ENCODE measurements around the gene GIMAP1.

The GIMAP1 gene

GRCh38 chr7:150742286-150742968, 26.0 kb downstream of the GIMAP1 start:
- ChIA-PET CTCF (interaction anchor here (0.6 to 1.4 kb wide), 2 partner anchors 9 to 294 kb away, joined by 3 to 4 read pairs; no protein-coding TSS in a partner anchor), POLR2A (no interaction called here)
- DNase-seq (ENCODE audit: extremely low spot score), result no peak
- TF ChIP-seq SP1 (IDR thresholded peaks at IDR 0.05) (no peak), ZNF384 (IDR thresholded peaks at IDR 0.05) (no peak), FOXA1 (IDR thresholded peaks at IDR 0.05) (no peak), CTBP1 (IDR thresholded peaks at IDR 0.05; ENCODE audit: borderline replicate concordance) (no peak), FOXM1 (IDR thresholded peaks at IDR 0.05; ENCODE audit: borderline replicate concordance) (no peak), PKNOX1 (IDR thresholded peaks at IDR 0.05) (no peak), SUZ12 (IDR thresholded peaks at IDR 0.05) (no peak), FOXK2 (IDR thresholded peaks at IDR 0.05) (no peak), NFRKB (IDR thresholded peaks at IDR 0.05) (no peak), HDGF (IDR thresholded peaks at IDR 0.05; ENCODE audit: borderline replicate concordance) (no peak), ARNT (IDR thresholded peaks at IDR 0.05) (no peak), L3MBTL2 (conservative IDR thresholded peaks at IDR 0.05) (no peak), ELF4 (IDR thresholded peaks at IDR 0.05) (no peak), BHLHE40 (IDR thresholded peaks at IDR 0.05; ENCODE audit: borderline replicate concordance) (no peak), LEF1 (IDR thresholded peaks at IDR 0.05; ENCODE audit: borderline replicate concordance) (no peak), TARDBP (IDR thresholded peaks at IDR 0.05) (no peak)

DNA sequence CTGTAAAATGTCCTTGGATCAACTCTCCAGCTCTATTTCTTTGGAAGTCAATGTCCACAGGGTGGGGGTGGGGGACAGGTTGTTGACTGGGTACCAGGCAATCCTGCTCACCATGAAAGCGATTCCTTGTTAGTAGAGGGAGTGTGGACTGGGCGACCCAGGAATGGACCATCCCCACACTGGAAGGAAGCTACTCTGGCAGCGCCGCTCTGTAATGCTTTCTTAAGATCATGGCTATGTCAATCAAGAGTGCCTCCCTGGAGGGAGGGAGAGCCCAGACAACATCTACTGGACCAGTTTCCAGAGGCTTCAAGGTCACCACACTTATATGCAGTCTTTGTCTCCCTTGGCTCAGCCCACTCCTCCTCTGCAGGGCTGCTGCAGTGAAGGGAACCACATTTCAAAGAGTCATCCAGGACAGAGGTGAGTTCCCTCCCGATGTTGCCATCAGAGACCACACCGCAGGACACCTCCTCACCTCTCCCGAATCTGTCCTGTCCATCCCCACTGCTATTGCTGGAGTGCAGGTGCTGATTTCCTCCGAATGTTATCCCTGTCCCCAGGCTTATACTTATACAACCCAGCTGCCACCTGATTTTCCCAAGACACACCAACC, 27.7 kb downstream of the GIMAP1 start:
- ChIA-PET CTCF (interaction anchor here (0.6 to 1.4 kb wide), 2 partner anchors 184 to 295 kb away, joined by 3 to 4 read pairs; no protein-coding TSS in a partner anchor), POLR2A (no interaction called here)
- TF ChIP-seq SP1 (IDR thresholded peaks at IDR 0.05) (no peak), SUZ12 (IDR thresholded peaks at IDR 0.05) (no peak), ZNF384 (IDR thresholded peaks at IDR 0.05) (no peak), FOXK2 (IDR thresholded peaks at IDR 0.05) (no peak), NFRKB (IDR thresholded peaks at IDR 0.05) (no peak), CTBP1 (IDR thresholded peaks at IDR 0.05; ENCODE audit: borderline replicate concordance) (no peak), TARDBP (IDR thresholded peaks at IDR 0.05) (no peak), PKNOX1 (IDR thresholded peaks at IDR 0.05) (no peak), ELF4 (IDR thresholded peaks at IDR 0.05) (no peak), FOXA1 (IDR thresholded peaks at IDR 0.05) (no peak), L3MBTL2 (conservative IDR thresholded peaks at IDR 0.05) (no peak), BHLHE40 (IDR thresholded peaks at IDR 0.05; ENCODE audit: borderline replicate concordance) (no peak), HDGF (IDR thresholded peaks at IDR 0.05; ENCODE audit: borderline replicate concordance) (no peak), FOXM1 (IDR thresholded peaks at IDR 0.05; ENCODE audit: borderline replicate concordance) (no peak), ARNT (IDR thresholded peaks at IDR 0.05) (no peak), LEF1 (IDR thresholded peaks at IDR 0.05; ENCODE audit: borderline replicate concordance) (no peak)
- DNase-seq (ENCODE audit: extremely low spot score), result no peak

- DNase-seq (ENCODE audit: extremely low spot score), result no peak
- ChIA-PET POLR2A (no interaction called here), CTCF (interaction anchor here (0.6 kb wide), 1 partner anchor 11 kb away, joined by 3 read pairs; no protein-coding TSS in a partner anchor)
- TF ChIP-seq HDGF (IDR thresholded peaks at IDR 0.05; ENCODE audit: borderline replicate concordance) (no peak), PKNOX1 (IDR thresholded peaks at IDR 0.05) (no peak), ZNF384 (IDR thresholded peaks at IDR 0.05) (no peak), FOXK2 (IDR thresholded peaks at IDR 0.05) (no peak), BHLHE40 (IDR thresholded peaks at IDR 0.05; ENCODE audit: borderline replicate concordance) (no peak), TARDBP (IDR thresholded peaks at IDR 0.05) (no peak), LEF1 (IDR thresholded peaks at IDR 0.05; ENCODE audit: borderline replicate concordance) (no peak), FOXA1 (IDR thresholded peaks at IDR 0.05) (no peak), FOXM1 (IDR thresholded peaks at IDR 0.05; ENCODE audit: borderline replicate concordance) (no peak), SP1 (IDR thresholded peaks at IDR 0.05) (no peak), L3MBTL2 (conservative IDR thresholded peaks at IDR 0.05) (no peak), NFRKB (IDR thresholded peaks at IDR 0.05) (no peak)
Measured at GRCh38 chr7:150745086-150745485, 28.7 kb downstream of the GIMAP1 start.

- CTCF ChIA-PET, result no interaction called here
- TF ChIP-seq TARDBP (IDR thresholded peaks at IDR 0.05) (no peak), ELF4 (IDR thresholded peaks at IDR 0.05) (no peak), SUZ12 (IDR thresholded peaks at IDR 0.05) (no peak), CTBP1 (IDR thresholded peaks at IDR 0.05; ENCODE audit: borderline replicate concordance) (no peak), PKNOX1 (IDR thresholded peaks at IDR 0.05) (no peak), NFRKB (IDR thresholded peaks at IDR 0.05) (no peak), ARNT (IDR thresholded peaks at IDR 0.05) (no peak), LEF1 (IDR thresholded peaks at IDR 0.05; ENCODE audit: borderline replicate concordance) (no peak), ZNF384 (IDR thresholded peaks at IDR 0.05) (no peak), FOXA1 (IDR thresholded peaks at IDR 0.05) (no peak), BHLHE40 (IDR thresholded peaks at IDR 0.05; ENCODE audit: borderline replicate concordance) (no peak), HDGF (IDR thresholded peaks at IDR 0.05; ENCODE audit: borderline replicate concordance) (no peak), FOXM1 (IDR thresholded peaks at IDR 0.05; ENCODE audit: borderline replicate concordance) (no peak), FOXK2 (IDR thresholded peaks at IDR 0.05) (no peak)
- DNase-seq (ENCODE audit: extremely low spot score), result no peak
- POLR2A ChIA-PET, result no interaction called here
Measured at GRCh38 chr7:150745876-150746275, 29.5 kb downstream of the GIMAP1 start.

DNA sequence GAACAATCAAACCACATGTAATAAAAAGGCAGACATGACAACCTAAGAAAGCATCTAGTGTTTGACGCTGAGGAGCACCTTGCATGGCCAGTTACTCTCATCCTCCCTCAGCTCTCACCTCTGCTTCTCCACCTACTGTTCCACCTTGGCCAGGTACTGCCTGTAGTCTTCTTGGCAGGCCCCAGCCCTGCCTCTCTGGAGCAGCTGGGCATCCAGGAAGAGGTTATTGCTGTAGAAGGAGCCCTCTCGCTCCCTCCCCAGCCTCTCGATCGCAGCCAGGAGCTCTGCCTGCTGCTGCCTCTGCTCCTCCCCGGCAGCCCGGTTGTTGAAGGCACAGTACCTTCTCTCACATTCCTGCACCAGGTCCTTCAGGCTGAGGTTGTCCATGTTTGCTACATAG, 30.5 kb downstream of the GIMAP1 start:
- POLR2A ChIA-PET, result no interaction called here
- CTCF ChIA-PET, result interaction anchor here (0.8 kb wide), 1 partner anchor 298 kb away, joined by 3 read pairs; no protein-coding TSS in a partner anchor
- no peak for DNase-seq (ENCODE audit: extremely low spot score)
- TF ChIP-seq PKNOX1 (IDR thresholded peaks at IDR 0.05) (no peak), CTBP1 (IDR thresholded peaks at IDR 0.05; ENCODE audit: borderline replicate concordance) (no peak), ZNF384 (IDR thresholded peaks at IDR 0.05) (no peak), SP1 (IDR thresholded peaks at IDR 0.05) (no peak), TARDBP (IDR thresholded peaks at IDR 0.05) (no peak), ARNT (IDR thresholded peaks at IDR 0.05) (no peak), FOXK2 (IDR thresholded peaks at IDR 0.05) (no peak), FOXA1 (IDR thresholded peaks at IDR 0.05) (no peak), HDGF (IDR thresholded peaks at IDR 0.05; ENCODE audit: borderline replicate concordance) (no peak), FOXM1 (IDR thresholded peaks at IDR 0.05; ENCODE audit: borderline replicate concordance) (no peak), LEF1 (IDR thresholded peaks at IDR 0.05; ENCODE audit: borderline replicate concordance) (no peak), SUZ12 (IDR thresholded peaks at IDR 0.05) (no peak), NFRKB (IDR thresholded peaks at IDR 0.05) (no peak), L3MBTL2 (conservative IDR thresholded peaks at IDR 0.05) (no peak), ELF4 (IDR thresholded peaks at IDR 0.05) (no peak), BHLHE40 (IDR thresholded peaks at IDR 0.05; ENCODE audit: borderline replicate concordance) (no peak)

All from HEK293T (cell line).